HepG2 (cell line): Measurements from ENCODE around the gene GLE1. TPM values are rescaled to one million over a fixed set of nuclear protein-coding genes. Genes with fewer than 3 reads are reported as not detected.

Source experiments
- FOSL1 ChIP-seq: sonication (generic); formaldehyde crosslinking; IDR thresholded peaks from 2 replicates; pipeline ENCODE4 v1.9.0; 2021; ENCODE audit warnings: missing genetic modification reagents, borderline replicate concordance
- HMGXB3 ChIP-seq: sonication (generic); formaldehyde crosslinking; IDR thresholded peaks from 2 replicates; pipeline ENCODE4 v1.4.0; 2020; ENCODE audit warnings: missing genetic modification reagents, borderline replicate concordance
- MAX ChIP-seq: IDR thresholded peaks from 2 replicates; pipeline ENCODE4 v1.6.1; 2012; ENCODE audit warnings: inconsistent platforms
- MXI1 ChIP-seq: IDR thresholded peaks from 3 replicates; pipeline ENCODE4 v1.6.1; 2012; ENCODE audit warnings: low read depth, low read length, inconsistent platforms, borderline replicate concordance
- NFYB ChIP-seq: sonication (generic); formaldehyde crosslinking; IDR thresholded peaks from 2 replicates; pipeline ENCODE4 v1.4.0; 2020; ENCODE audit warnings: missing genetic modification reagents
- NFYC ChIP-seq: IDR thresholded peaks from 2 replicates; pipeline ENCODE4 v1.6.1; 2016; ENCODE audit warnings: missing genetic modification reagents, missing compliant biosample characterization
- PATZ1 ChIP-seq: sonication (generic); formaldehyde crosslinking; IDR thresholded peaks from 2 replicates; pipeline ENCODE4 v1.4.0; 2020; ENCODE audit warnings: missing genetic modification reagents
- RXRB ChIP-seq: IDR thresholded peaks from 2 replicates; pipeline ENCODE4 v1.6.1; 2016; ENCODE audit warnings: borderline replicate concordance, missing genetic modification reagents, missing compliant biosample characterization
- TAF15 ChIP-seq: fragments of 200-400 bp; formaldehyde crosslinking; IDR thresholded peaks from one replicate; pipeline ENCODE4 v1.6.1; 2018; ENCODE audit warnings: mild to moderate bottlenecking, low read depth, low read length; ENCODE audit not compliant: poor library complexity, severe bottlenecking
- TFDP1 ChIP-seq: IDR thresholded peaks from 2 replicates; pipeline ENCODE4 v1.6.1; 2016; ENCODE audit warnings: missing compliant biosample characterization, missing genetic modification reagents, borderline replicate concordance
- XRCC5 ChIP-seq: fragments of 200-400 bp; formaldehyde crosslinking; optimal IDR thresholded peaks from 2 replicates; pipeline ENCODE3; 2017; ENCODE audit warnings: mild to moderate bottlenecking, low read length
- ZNF142 ChIP-seq: sonication (generic); formaldehyde crosslinking; IDR thresholded peaks from 2 replicates; pipeline ENCODE4 v1.4.0; 2020; ENCODE audit warnings: missing genetic modification reagents
- ZNF292 ChIP-seq: sonication (generic); formaldehyde crosslinking; IDR thresholded peaks from 2 replicates; pipeline ENCODE4 v1.8.1; 2022; ENCODE audit warnings: mild to moderate bottlenecking, low read depth, missing genetic modification reagents, borderline replicate concordance
- ZNF577 ChIP-seq: sonication (generic); formaldehyde crosslinking; IDR thresholded peaks from 2 replicates; pipeline ENCODE4 v1.4.0; 2020; ENCODE audit warnings: mild to moderate bottlenecking, low read depth, missing genetic modification reagents, borderline replicate concordance
- ZSCAN31 ChIP-seq: sonication (generic); formaldehyde crosslinking; IDR thresholded peaks from 2 replicates; pipeline ENCODE4 v1.5.0; 2020; ENCODE audit warnings: low read depth, mild to moderate bottlenecking, missing genetic modification reagents
- ZSCAN9 ChIP-seq: IDR thresholded peaks from 2 replicates; pipeline ENCODE4 v1.6.1; 2016; ENCODE audit warnings: borderline replicate concordance
- polyA plus RNA-seq, 8 experiments: library from polyadenylated mRNA; depleted of rRNA in 3 of 8; stranded (reverse) in 7 of 8; unstranded in 1 of 8; fragments of >200 nt; fragmentation: Illumina TruSeq in 4 of 8; extraction: Trizol in 4 of 8; gene quantifications; 2 replicates each; pipeline versions ENCODE4 v1.2.1 to v1.2.3, GENCODE V29; 2011 to 2016; ENCODE audit warnings: low read depth in 4 of 8, missing spikeins in 1 of 8, mixed read lengths in 1 of 8; ENCODE audit not compliant: insufficient read depth in 1 of 8
- total RNA-seq, 5 experiments: library from RNA; depleted of rRNA; stranded (reverse); fragments of >200 nt; fragmentation: Illumina TruSeq; extraction: Trizol; gene quantifications; 2 replicates each; pipeline ENCODE4 v1.2.3, GENCODE V29; 2016; ENCODE audit warnings: low read depth in 1 of 5

Gene GLE1
- total and polyA plus RNA-seq, 2 of the 13 experiments (the other 11 are each of a cell fraction or from before 2014, with no cell fraction given), result 14.7 to 28.8 TPM

GRCh38 chr9:128456613-128457061 lies 47.9 kb upstream of the GLE1 start (continued):
- TF ChIP-seq FOSL1 (CRISPR knock-in tag), result no peak
- TF ChIP-seq NFYC, result peak; percentile 67
- TF ChIP-seq ZSCAN9 (CRISPR knock-in tag), result no peak
- no peak for TF ChIP-seq ZNF292 (CRISPR knock-in tag)
- TF ChIP-seq TFDP1 (CRISPR knock-in tag), result peak; percentile 42; the same call in 1 of the 2 replicates
- TF ChIP-seq NFYB (CRISPR knock-in tag), result peak; percentile 74
- TF ChIP-seq TAF15, result no peak
- 0 out of 3 replicates have a peak, but pooled peaks have one; percentile 21 for TF ChIP-seq MXI1
- peak; percentile 27; the same call in 1 of the 2 replicates for TF ChIP-seq ZNF142 (CRISPR knock-in tag)
- 0 out of 2 replicates have a peak, but pooled peaks have one; percentile 5 for TF ChIP-seq RXRB (CRISPR knock-in tag)
- peak; percentile 43; the same call in 1 of the 2 replicates for TF ChIP-seq PATZ1
- TF ChIP-seq ZNF577 (CRISPR knock-in tag), result no peak
- TF ChIP-seq XRCC5, result peak; percentile 19
- TF ChIP-seq MAX, result peak; percentile 52; the same call in 1 of the 2 replicates
- TF ChIP-seq HMGXB3, result no peak
- no peak for TF ChIP-seq ZSCAN31 (CRISPR knock-in tag)
